Neural crest cell (in vitro differentiated cells): ENCODE measurements around the gene PTGDR. TPM values are rescaled to one million over a fixed set of nuclear protein-coding genes. Genes with fewer than 3 reads are reported as not detected.

ENCODE experiments used
- DNase-seq: peaks from one replicate; pipeline ENCODE4 v3.0.0; 2021; ENCODE audit warnings: low read depth, mixed read lengths, low spot score
- H3K27ac Mint-ChIP-seq: one replicate; pipeline ENCODE4 v1.8.0; 2021; ENCODE audit warnings: mild to moderate bottlenecking, mixed read lengths; ENCODE audit not compliant: unreplicated experiment
- H3K27me3 Mint-ChIP-seq: 2 replicates; pipeline ENCODE4 v1.8.0; 2021; ENCODE audit warnings: low read depth, mild to moderate bottlenecking, mixed read lengths
- H3K36me3 Mint-ChIP-seq: 2 replicates; pipeline ENCODE4 v1.8.0; 2021; ENCODE audit warnings: low read depth, mild to moderate bottlenecking, mixed read lengths
- H3K4me1 Mint-ChIP-seq: 2 replicates; pipeline ENCODE4 v1.8.0; 2021; ENCODE audit warnings: mixed read lengths
- H3K4me3 Mint-ChIP-seq: one replicate; pipeline ENCODE4 v1.8.0; 2021; ENCODE audit warnings: mild to moderate bottlenecking, mixed read lengths
- H3K9me3 Mint-ChIP-seq: 2 replicates; pipeline ENCODE4 v1.8.0; 2021; ENCODE audit warnings: mixed read lengths
- CTCF ChIP-seq: fragments of 200-600 bp; sonication (generic); conservative IDR thresholded peaks from 2 replicates; pipeline ENCODE4 v1.5.0; 2021; ENCODE audit warnings: antibody characterized with exemption, mild to moderate bottlenecking
- total RNA-seq: library from RNA; stranded (reverse); gene quantifications from 2 replicates; pipeline ENCODE4 v1.2.1, GENCODE V29; 2021

Gene PTGDR
- total RNA-seq, 1 donor from 2014 or later = not detected

DNA sequence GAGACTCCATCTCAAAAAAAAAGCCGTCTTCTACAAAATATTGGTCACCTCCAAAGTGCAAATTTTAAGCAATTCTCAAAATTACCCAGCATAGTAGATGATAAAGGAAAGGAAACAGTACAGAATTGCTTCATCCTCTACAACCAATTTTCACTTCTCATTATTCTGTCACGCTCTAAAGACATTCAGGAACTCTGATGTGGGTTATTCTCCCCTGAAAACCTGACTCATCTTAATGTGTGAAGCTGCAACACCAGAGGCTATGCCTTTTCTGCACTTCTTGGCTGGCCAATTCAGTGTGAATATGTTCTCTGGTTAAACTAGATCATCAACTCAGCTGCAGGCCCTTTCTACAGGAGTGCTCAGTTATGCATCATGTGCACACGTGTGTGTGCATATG, 57.6 kb downstream of the PTGDR start:
- DNase-seq = no peak
- no peak for TF ChIP-seq CTCF
- Mint-ChIP-seq H3K36me3 (peaks cover 7% of the 10 kb centered on the region), H3K4me1 (peaks cover 14% of the 10 kb centered on the region), H3K9me3 (peaks cover 15% of the 10 kb centered on the region), H3K4me3 (no peak overlapping the region), H3K27me3 (peaks cover 10% of the 10 kb centered on the region), H3K27ac (no peak overlapping the region)

DNA sequence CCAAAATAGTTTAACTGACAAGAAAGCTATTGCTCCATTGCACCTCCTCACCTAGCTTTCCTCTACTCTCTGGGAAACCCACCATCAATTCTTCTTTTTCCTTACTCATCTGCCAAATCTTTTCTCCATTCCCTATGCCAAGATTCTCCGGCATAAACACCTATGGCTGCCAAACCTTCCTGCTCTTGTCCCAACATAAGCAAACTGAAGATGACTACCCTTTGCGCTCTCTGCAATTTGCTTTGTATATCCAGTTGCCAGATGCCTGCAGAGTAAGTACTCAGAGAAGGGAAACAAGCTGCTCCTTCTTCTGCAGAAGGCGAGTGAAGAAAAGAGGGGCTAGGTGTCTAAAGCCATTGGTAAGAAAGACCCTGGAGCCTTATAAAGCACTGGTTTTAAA, 58.1 kb downstream of the PTGDR start:
- TF ChIP-seq CTCF = no peak
- Mint-ChIP-seq H3K4me1 (peaks cover 14% of the 10 kb centered on the region), H3K9me3 (peaks cover 13% of the 10 kb centered on the region), H3K27ac (no peak overlapping the region), H3K4me3 (no peak overlapping the region), H3K27me3 (peaks cover 7% of the 10 kb centered on the region), H3K36me3 (peaks cover 7% of the 10 kb centered on the region)
- DNase-seq = no peak

Other genes starting within 250 kb of the PTGDR start
- gene NID2, start 198.6 kb upstream of the PTGDR start, total RNA-seq = 41.6 and 42.5 TPM in 2 replicates
- not detected in 2 replicates for gene PTGER2, start 46.6 kb downstream of the PTGDR start, total RNA-seq